Mucosa of rectum (tissue), 2 donors: ENCODE measurements around the gene SMG9.
"Not testable (repeated sequence)": the region's sequence is repeated elsewhere in the genome, so short reads cannot be mapped to it uniquely, and the experiment has no call there.

Experiments used
- H3K27ac ChIP-seq, 2 donors: one replicate each; pipeline ENCODE4 v1.7.0; 2013; ENCODE audit warnings: inconsistent platforms in 2 of 2, low read depth in 2 of 2, low read length in 2 of 2
- H3K27me3 ChIP-seq, 2 donors: one replicate each; pipeline ENCODE4 v1.7.0; 2013; ENCODE audit warnings: low read length in 2 of 2; ENCODE audit not compliant: control insufficient read depth in 2 of 2, insufficient read depth in 2 of 2
- H3K36me3 ChIP-seq, 2 donors: one replicate each; pipeline ENCODE4 v1.7.0; 2013; ENCODE audit warnings: low read length in 2 of 2; ENCODE audit not compliant: control insufficient read depth in 2 of 2, insufficient read depth in 2 of 2
- H3K4me1 ChIP-seq, 2 donors: one replicate each; pipeline ENCODE4 v1.7.0; 2013; ENCODE audit warnings: low read length in 2 of 2, mild to moderate bottlenecking in 1 of 2; ENCODE audit not compliant: control insufficient read depth in 2 of 2, insufficient read depth in 2 of 2
- H3K4me3 ChIP-seq, 2 donors: one replicate each; pipeline ENCODE4 v1.7.0; 2013; ENCODE audit warnings: low read length in 2 of 2
- H3K9ac ChIP-seq, 2 donors: one replicate each; pipeline ENCODE4 v1.7.0; 2013; ENCODE audit warnings: low read length in 2 of 2, low read depth in 1 of 2, mild to moderate bottlenecking in 1 of 2
- H3K9me3 ChIP-seq, 2 donors: one replicate each; pipeline ENCODE4 v1.7.0; 2013; ENCODE audit warnings: low read length in 2 of 2; ENCODE audit not compliant: control insufficient read depth in 2 of 2
- donor health status: healthy.
- donor health status: Normal muscosa, but diverticular disease.

Gene SMG9

GRCh38 chr19:43688059-43688701, 66.6 kb downstream of the SMG9 start:
- no peaks in the 10 kb centered on the region for H3K36me3 ChIP-seq
- H3K9me3 ChIP-seq: peaks cover 4 to 5% of the 10 kb centered on the region in 2 donors
- peaks cover 0 to 3% of the 10 kb centered on the region in 2 donors for H3K27me3 ChIP-seq
- H3K9ac ChIP-seq: no peak overlapping the region
- H3K4me1 ChIP-seq: no peaks in the 10 kb centered on the region
- H3K4me3 ChIP-seq: no peak overlapping the region
- no peak overlapping the region for H3K27ac ChIP-seq

DNA sequence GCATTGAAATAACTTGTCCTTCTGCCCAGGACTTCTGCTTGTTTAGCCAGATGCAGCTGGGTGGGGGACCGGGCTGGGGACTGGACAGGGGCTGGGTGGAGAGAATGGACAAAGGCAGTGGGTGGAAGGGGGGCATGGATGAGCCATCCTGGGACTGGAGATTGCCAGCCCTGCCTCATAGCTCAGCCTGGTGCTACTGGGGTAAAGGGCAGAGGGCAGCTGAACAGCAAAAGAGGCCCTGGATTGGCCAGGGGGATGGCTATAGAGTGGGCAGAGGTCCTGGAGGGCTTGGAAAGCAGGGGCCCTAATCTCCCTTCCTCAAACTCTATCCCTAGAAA, 67.1 kb downstream of the SMG9 start:
- H3K27ac ChIP-seq: no peak overlapping the region
- H3K4me1 ChIP-seq: no peaks in the 10 kb centered on the region
- no peaks in the 10 kb centered on the region for H3K36me3 ChIP-seq
- peaks cover 0 to 3% of the 10 kb centered on the region in 2 donors for H3K27me3 ChIP-seq
- H3K9ac ChIP-seq: no peak overlapping the region
- peaks cover 4 to 5% of the 10 kb centered on the region in 2 donors for H3K9me3 ChIP-seq
- no peak overlapping the region for H3K4me3 ChIP-seq

DNA sequence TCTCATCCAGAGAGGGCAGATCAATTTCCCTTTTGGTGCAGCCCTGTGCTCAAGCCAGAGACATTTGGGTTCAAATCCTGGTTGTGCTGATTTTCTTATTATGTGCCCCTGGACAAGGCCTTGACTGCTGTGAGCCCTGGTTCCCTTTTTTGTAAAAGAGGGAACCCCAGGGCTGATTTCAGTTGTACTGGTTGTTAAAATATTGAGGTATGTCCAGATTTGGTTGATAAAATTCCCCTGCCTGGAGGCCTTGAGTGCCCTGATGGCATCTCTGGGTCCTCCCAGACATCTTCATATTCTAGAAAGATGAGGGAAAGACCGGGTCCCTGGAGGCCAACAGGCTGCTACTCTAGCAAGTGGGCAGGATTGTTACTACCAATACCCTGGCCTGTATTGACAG, 70.4 kb downstream of the SMG9 start:
- Histone ChIP-seq H3K4me1 (peaks cover 0 to 2% of the 10 kb centered on the region in 2 donors), H3K36me3 (no peaks in the 10 kb centered on the region), H3K9ac (no peak overlapping the region), H3K27me3 (no peaks in the 10 kb centered on the region), H3K27ac (no peak overlapping the region), H3K4me3 (no peak overlapping the region), H3K9me3 (no peaks in the 10 kb centered on the region)

DNA sequence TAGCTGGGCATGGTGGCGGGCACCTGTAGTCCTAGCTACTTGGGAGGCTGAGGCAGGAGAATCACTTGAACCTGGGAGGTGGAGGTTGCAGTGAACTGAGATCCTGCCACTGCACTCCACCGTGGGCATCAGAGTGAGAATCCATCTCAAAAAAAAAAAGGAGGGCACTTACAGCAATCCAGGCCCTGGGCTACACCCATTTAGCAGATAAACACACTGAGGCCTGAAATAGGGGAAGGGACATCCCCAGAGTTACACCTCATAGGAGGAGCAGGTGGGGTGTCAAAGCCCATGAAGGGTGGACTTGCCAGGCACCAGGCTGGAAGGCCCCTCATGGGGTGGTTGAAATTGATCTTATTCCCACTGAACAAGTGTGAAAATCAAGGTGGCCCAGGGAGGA, 70.9 kb downstream of the SMG9 start:
- Histone ChIP-seq H3K4me1 (peaks cover 0 to 3% of the 10 kb centered on the region in 2 donors), H3K9ac (no peak overlapping the region), H3K36me3 (no peaks in the 10 kb centered on the region), H3K27me3 (no peaks in the 10 kb centered on the region), H3K27ac (no peak overlapping the region), H3K9me3 (no peaks in the 10 kb centered on the region), H3K4me3 (no peak overlapping the region)

GRCh38 chr19:43682824-43683661, 71.7 kb downstream of the SMG9 start:
- peaks cover 0 to 7% of the 10 kb centered on the region in 2 donors for H3K4me1 ChIP-seq
- H3K9me3 ChIP-seq: no peaks in the 10 kb centered on the region
- H3K36me3 ChIP-seq: no peaks in the 10 kb centered on the region
- no peaks in the 10 kb centered on the region for H3K27me3 ChIP-seq
- H3K4me3 ChIP-seq: no peak overlapping the region
- H3K9ac ChIP-seq: no peak overlapping the region
- H3K27ac ChIP-seq: no peak overlapping the region

DNA sequence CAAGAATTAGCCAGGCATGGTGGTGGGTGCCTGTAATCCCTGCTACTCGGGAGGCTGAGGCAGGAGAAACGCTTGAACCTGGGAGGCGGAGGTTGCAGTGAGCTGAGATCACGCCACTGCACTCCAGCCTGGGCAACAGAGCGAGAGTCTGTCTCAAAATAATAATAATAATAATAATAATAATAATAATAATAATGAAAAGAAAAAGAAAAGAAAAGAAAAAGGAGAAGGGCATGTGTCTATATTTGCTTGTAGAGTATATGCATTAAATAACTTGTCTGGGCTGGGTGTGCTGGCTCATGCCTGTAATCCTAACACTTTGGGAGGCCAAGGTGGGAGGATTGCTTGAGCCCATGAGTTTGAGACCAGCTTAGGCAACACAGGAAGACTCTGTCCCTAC, 72.5 kb downstream of the SMG9 start:
- H3K36me3 ChIP-seq, H3K27me3 ChIP-seq, H3K9me3 ChIP-seq, H3K27ac ChIP-seq, H3K4me1 ChIP-seq, H3K9ac ChIP-seq, H3K4me3 ChIP-seq: not testable (repeated sequence)

- no peaks in the 10 kb centered on the region for H3K9me3 ChIP-seq
- H3K27me3 ChIP-seq: no peaks in the 10 kb centered on the region
- peaks cover 0 to 7% of the 10 kb centered on the region in 2 donors for H3K4me1 ChIP-seq
- no peak overlapping the region for H3K4me3 ChIP-seq
- no peak overlapping the region for H3K9ac ChIP-seq
- no peaks in the 10 kb centered on the region for H3K36me3 ChIP-seq
- no peak overlapping the region for H3K27ac ChIP-seq
Observed at GRCh38 chr19:43681821-43682220, 72.9 kb downstream of the SMG9 start.

GRCh38 chr19:43678512-43679261, 76.1 kb downstream of the SMG9 start:
- Histone ChIP-seq H3K4me3 (no peak overlapping the region), H3K36me3 (no peaks in the 10 kb centered on the region), H3K4me1 (peaks cover 13 to 26% of the 10 kb centered on the region in 2 donors), H3K27me3 (no peaks in the 10 kb centered on the region), H3K9me3 (no peaks in the 10 kb centered on the region), H3K9ac (no peak overlapping the region), H3K27ac (peak overlapping the region; percentile 90 to 92)
